K562 (cell line): ENCODE results near the gene CLDN14. TPM values are rescaled to one million over a fixed set of nuclear protein-coding genes. Genes with fewer than 3 reads are reported as not detected.

Experiments
- CC2D1A ChIP-seq: fragments of 450-650 bp; IDR thresholded peaks from 2 replicates; pipeline ENCODE4 v1.6.1; 2017; ENCODE audit warnings: mild to moderate bottlenecking
- CHD4 ChIP-seq: fragments of 200-600 bp; sonication (generic); IDR thresholded peaks from 3 replicates; pipeline ENCODE4 v1.6.1; 2012; ENCODE audit warnings: low read depth, mild to moderate bottlenecking, mixed read lengths, low read length, inconsistent platforms; ENCODE audit not compliant: insufficient read depth, insufficient replicate concordance, poor library complexity, severe bottlenecking
- ETS2 ChIP-seq: IDR thresholded peaks from 2 replicates; pipeline ENCODE4 v1.6.1; 2016; ENCODE audit warnings: borderline replicate concordance, missing genetic modification characterization, mild to moderate bottlenecking, moderate library complexity, missing compliant biosample characterization; ENCODE audit not compliant: poor library complexity, severe bottlenecking
- FIP1L1 ChIP-seq: fragments of 200-400 bp; formaldehyde crosslinking; IDR thresholded peaks from 2 replicates; pipeline ENCODE4 v1.6.1; 2018; ENCODE audit warnings: mild to moderate bottlenecking, low read depth, low read length; ENCODE audit not compliant: poor library complexity, severe bottlenecking
- FOS ChIP-seq: IDR thresholded peaks from 3 replicates; pipeline ENCODE4 v1.6.1; 2011; ENCODE audit not compliant: insufficient read length; ENCODE audit errors: extremely low read depth
- HBP1 ChIP-seq: fragments of 450-650 bp; formaldehyde crosslinking; IDR thresholded peaks from 2 replicates; pipeline ENCODE4 v1.4.0; 2022; ENCODE audit warnings: missing genetic modification characterization
- MAZ ChIP-seq, 2 experiments: fragments of 450-650 bp in 1 of 2; sonication (generic) in 1 of 2; formaldehyde crosslinking; IDR thresholded peaks in 1 of 2; conservative IDR thresholded peaks in 1 of 2; 2 replicates each; pipeline versions ENCODE4 v1.4.0 to v1.5.0; 2020; ENCODE audit warnings: mild to moderate bottlenecking in 1 of 2, missing genetic modification reagents in 1 of 2
- MTA1 ChIP-seq: fragments of 450-650 bp; IDR thresholded peaks from 2 replicates; pipeline ENCODE4 v1.6.1; 2017; ENCODE audit warnings: borderline replicate concordance
- MTF1 ChIP-seq: fragments of 250-450 bp; sonication (Bioruptor Pico); IDR thresholded peaks from 2 replicates; pipeline ENCODE4 v1.9.0; 2021; ENCODE audit warnings: moderate library complexity, mild to moderate bottlenecking, inconsistent platforms, borderline replicate concordance
- NFRKB ChIP-seq: fragments of 450-650 bp; IDR thresholded peaks from 2 replicates; pipeline ENCODE4 v1.6.1; 2016; ENCODE audit warnings: low read depth
- SIN3B ChIP-seq: fragments of 450-650 bp; IDR thresholded peaks from 2 replicates; pipeline ENCODE4 v1.6.1; 2017; ENCODE audit warnings: low read depth, mild to moderate bottlenecking, moderate library complexity
- SMARCA4 ChIP-seq: fragments of 450-650 bp; IDR thresholded peaks from 2 replicates; pipeline ENCODE4 v1.6.1; 2016
- SNRNP70 ChIP-seq: fragments of 200-400 bp; formaldehyde crosslinking; optimal IDR thresholded peaks from 2 replicates; pipeline ENCODE3; 2017; ENCODE audit warnings: low read depth, low read length
- USF1 ChIP-seq: sonication (generic); formaldehyde crosslinking; IDR thresholded peaks from 2 replicates; pipeline ENCODE4 v1.9.0; 2022; ENCODE audit warnings: mild to moderate bottlenecking, missing genetic modification reagents
- VEZF1 ChIP-seq: fragments of 200-800 bp; sonication (Bioruptor generic); IDR thresholded peaks from 2 replicates; pipeline ENCODE4 v1.6.1; 2017; ENCODE audit warnings: missing genetic modification characterization, missing compliant biosample characterization
- ZBTB26 ChIP-seq: fragments of 450-650 bp; formaldehyde crosslinking; IDR thresholded peaks from 2 replicates; pipeline ENCODE4 v1.4.0; 2022; ENCODE audit warnings: missing genetic modification characterization
- ZBTB7A ChIP-seq: IDR thresholded peaks from 2 replicates; pipeline ENCODE4 v1.6.1; 2011; ENCODE audit warnings: low read depth, mild to moderate bottlenecking, low read length, moderate library complexity, borderline replicate concordance; ENCODE audit not compliant: control insufficient read depth
- ZFP1 ChIP-seq: fragments of 450-650 bp; formaldehyde crosslinking; IDR thresholded peaks from 2 replicates; pipeline ENCODE4 v1.4.0; 2020; ENCODE audit warnings: mild to moderate bottlenecking, mixed read lengths
- ZNF134 ChIP-seq: fragments of 250-450 bp; sonication (Bioruptor Pico); conservative IDR thresholded peaks from 2 replicates; pipeline ENCODE4 v1.4.0; 2020
- ZNF780A ChIP-seq: fragments of 250-450 bp; sonication (Bioruptor Pico); IDR thresholded peaks from 2 replicates; pipeline ENCODE4 v1.5.0; 2021; ENCODE audit warnings: mild to moderate bottlenecking
- polyA plus RNA-seq, 8 experiments: library from polyadenylated mRNA; depleted of rRNA in 4 of 8; stranded (reverse) in 5 of 8; unstranded in 3 of 8; fragments of >200 nt; fragmentation: Nextera tagmentation in 2 of 8; fragmentation: Illumina TruSeq in 1 of 8; extraction: Ambion mirVana in 2 of 8; extraction: Trizol in 1 of 8; gene quantifications; 2 replicates each; pipeline versions ENCODE4 v1.2.1 to v1.2.3, GENCODE V29; 2011 to 2014; ENCODE audit warnings: inconsistent platforms in 1 of 8, missing spikeins in 1 of 8
- total RNA-seq, 7 experiments: library from RNA; depleted of rRNA in 6 of 7; stranded (reverse); fragments of >200 nt in 6 of 7; fragmentation: Illumina TruSeq in 2 of 7; extraction: Trizol in 2 of 7; gene quantifications; 2 replicates each; pipeline versions ENCODE4 v1.2.1 to v1.2.3, GENCODE V29; 2011 to 2021; ENCODE audit warnings: low replicate concordance in 1 of 7
- TF ChIP-seq, protein P1 (sequence below): fragments of 250-450 bp; sonication (Bioruptor Pico); IDR thresholded peaks from 2 replicates; pipeline ENCODE4 v1.5.0; 2022; ENCODE audit warnings: mild to moderate bottlenecking

The CLDN14 gene
- total and polyA plus RNA-seq, 9 of the 15 experiments (the other 6 are each of a cell fraction or from before 2014, with no cell fraction given), result not detected

GRCh38 chr21:36422279-36423098, 57.4 kb downstream of the CLDN14 start (continued):
- TF ChIP-seq SIN3B (no peak), ZFP1 (CRISPR knock-in tag) (no peak), ZBTB26 (CRISPR knock-in tag) (no peak), ZNF780A (CRISPR knock-in tag) (no peak), HBP1 (CRISPR knock-in tag) (no peak), NFRKB (no peak), VEZF1 (CRISPR knock-in tag) (0 out of 2 replicates have a peak, but pooled peaks have one; percentile 22), CHD4 (no peak), MTA1 (no peak), SMARCA4 (peak; percentile 61), USF1 (CRISPR knock-in tag) (peak; percentile 27), FIP1L1 (no peak), MAZ (CRISPR knock-in tag; conservative IDR thresholded peaks at IDR 0.05 in 1 of 2, IDR thresholded peaks at IDR 0.05 in 1 of 2) (no peak), ZNF134 (CRISPR knock-in tag) (no peak), FOS (no peak), ZBTB7A (no peak), MTF1 (CRISPR knock-in tag) (no peak), SNRNP70 (no peak), CC2D1A (peak; percentile 61; the same call in 1 of the 2 replicates), ETS2 (tag) (no peak)
- TF ChIP-seq, protein P1, sequence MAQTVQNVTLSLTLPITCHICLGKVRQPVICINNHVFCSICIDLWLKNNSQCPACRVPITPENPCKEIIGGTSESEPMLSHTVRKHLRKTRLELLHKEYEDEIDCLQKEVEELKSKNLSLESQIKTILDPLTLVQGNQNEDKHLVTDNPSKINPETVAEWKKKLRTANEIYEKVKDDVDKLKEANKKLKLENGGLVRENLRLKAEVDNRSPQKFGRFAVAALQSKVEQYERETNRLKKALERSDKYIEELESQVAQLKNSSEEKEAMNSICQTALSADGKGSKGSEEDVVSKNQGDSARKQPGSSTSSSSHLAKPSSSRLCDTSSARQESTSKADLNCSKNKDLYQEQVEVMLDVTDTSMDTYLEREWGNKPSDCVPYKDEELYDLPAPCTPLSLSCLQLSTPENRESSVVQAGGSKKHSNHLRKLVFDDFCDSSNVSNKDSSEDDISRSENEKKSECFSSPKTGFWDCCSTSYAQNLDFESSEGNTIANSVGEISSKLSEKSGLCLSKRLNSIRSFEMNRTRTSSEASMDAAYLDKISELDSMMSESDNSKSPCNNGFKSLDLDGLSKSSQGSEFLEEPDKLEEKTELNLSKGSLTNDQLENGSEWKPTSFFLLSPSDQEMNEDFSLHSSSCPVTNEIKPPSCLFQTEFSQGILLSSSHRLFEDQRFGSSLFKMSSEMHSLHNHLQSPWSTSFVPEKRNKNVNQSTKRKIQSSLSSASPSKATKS, result no peak
